DND-41 (cell line): ENCODE data around the gene MYH3.

Experiments
- CTCF ChIP-seq: IDR thresholded peaks from 2 replicates; pipeline ENCODE4 v1.5.1; 2012; ENCODE audit warnings: borderline replicate concordance, low read length, moderate library complexity, mild to moderate bottlenecking; ENCODE audit not compliant: poor library complexity, severe bottlenecking; ENCODE audit errors: extremely low read depth
- EZH2 ChIP-seq: IDR thresholded peaks from 3 replicates; pipeline ENCODE4 v1.6.1; 2012; ENCODE audit warnings: borderline replicate concordance, low read depth, mild to moderate bottlenecking, moderate library complexity, low read length, inconsistent platforms; ENCODE audit not compliant: severe bottlenecking

- TF ChIP-seq CTCF (no peak), EZH2 (no peak)
These were observed 44.0 kb downstream of the MYH3 start for GRCh38 chr17:10612957-10613744.
